ENCODE data around the gene C1orf52. TPM values are rescaled to one million over a fixed set of nuclear protein-coding genes. Genes with fewer than 3 reads are reported as not detected.

C1orf52 gene
- total RNA-seq, 4 donors from 2014 or later = 12.7 to 20.7 (median 17.9) TPM

DNA sequence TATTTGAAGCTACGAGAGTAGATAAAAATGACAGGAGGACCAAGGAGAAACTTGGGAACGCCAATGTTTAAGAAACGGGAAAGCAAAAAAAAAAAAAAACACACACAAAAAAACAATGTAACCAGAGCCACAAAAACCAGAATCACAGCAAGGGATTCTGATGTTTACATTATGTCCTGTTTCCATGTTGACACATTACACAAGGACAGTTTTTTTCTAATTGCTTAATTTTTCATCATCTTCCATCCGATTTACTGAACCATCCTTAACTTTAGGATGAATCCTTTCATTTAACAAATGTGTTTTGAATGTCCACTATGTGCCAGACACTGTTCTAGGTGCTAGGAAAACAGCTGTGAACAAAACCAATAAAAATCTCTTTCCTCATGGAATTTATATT is 18.3 kb upstream of the C1orf52 start:
- TF ChIP-seq CTCF (IDR thresholded peaks at IDR 0.05; ENCODE audit: low read depth) = no peak

GRCh38 chr1:85276978-85277639 is 17.6 kb upstream of the C1orf52 start:
- no peak for TF ChIP-seq CTCF (IDR thresholded peaks at IDR 0.05; ENCODE audit: low read depth)

GRCh38 chr1:85276215-85276977 is 16.9 kb upstream of the C1orf52 start, which contains the start of gene BCL10:
TSS of gene BCL10 (minus strand) at chr1:85276632. CDS start at chr1:85276352, 280 bp downstream.
- TF ChIP-seq CTCF (IDR thresholded peaks at IDR 0.05; ENCODE audit: low read depth) = no peak

- TF ChIP-seq CTCF (IDR thresholded peaks at IDR 0.05; ENCODE audit: low read depth) = no peak
Measured at GRCh38 chr1:85275701-85276214, 16.3 kb upstream of the C1orf52 start.

- TF ChIP-seq CTCF (IDR thresholded peaks at IDR 0.05; ENCODE audit: low read depth) = no peak
Measured at GRCh38 chr1:85274969-85275453, 15.5 kb upstream of the C1orf52 start.

- TF ChIP-seq CTCF (IDR thresholded peaks at IDR 0.05; ENCODE audit: low read depth) = no peak
Measured at GRCh38 chr1:85273397-85273796, 13.9 kb upstream of the C1orf52 start.

Measured in subcutaneous adipose tissue (tissue), 4 donors.